CD4-positive, alpha-beta T cell treated with Interleukin-12 subunit alpha and Interleukin-12 subunit beta, for 1 hour (primary cell): ENCODE results near the gene CSNK1A1L.
"Not testable (repeated sequence)": the region's sequence is repeated elsewhere in the genome, so short reads cannot be mapped to it uniquely, and the experiment has no call there.

ENCODE experiments used
- DNase-seq: peaks from one replicate; pipeline ENCODE4 v3.0.0-alpha.2; 2020

Gene CSNK1A1L

GRCh38 chr13:37102896-37103295 is 2.6 kb downstream of the CSNK1A1L start:
- DNase-seq: no peak

- no peak for DNase-seq
These were observed 4.3 kb downstream of the CSNK1A1L start for GRCh38 chr13:37101201-37101600.

GRCh38 chr13:37100731-37101130 is 4.7 kb downstream of the CSNK1A1L start:
- DNase-seq: no peak

- DNase-seq: no peak
These were observed 8.4 kb downstream of the CSNK1A1L start for GRCh38 chr13:37097076-37097475.

GRCh38 chr13:37094840-37095239 is 10.6 kb downstream of the CSNK1A1L start:
- no peak for DNase-seq

GRCh38 chr13:37094099-37094498 is 11.4 kb downstream of the CSNK1A1L start:
- DNase-seq: no peak

GRCh38 chr13:37091835-37092234 is 13.6 kb downstream of the CSNK1A1L start:
- no peak for DNase-seq

GRCh38 chr13:37090912-37091311 is 14.6 kb downstream of the CSNK1A1L start:
- no peak for DNase-seq

- DNase-seq: no peak
These were observed 16.0 kb downstream of the CSNK1A1L start for GRCh38 chr13:37089495-37089894.

- DNase-seq: no peak
These were observed 18.0 kb downstream of the CSNK1A1L start for GRCh38 chr13:37087486-37087885.

- no peak for DNase-seq
These were observed 19.9 kb downstream of the CSNK1A1L start for GRCh38 chr13:37085606-37086005.

GRCh38 chr13:37076818-37077217 is 28.6 kb downstream of the CSNK1A1L start:
- DNase-seq: no peak

GRCh38 chr13:37075164-37075563 is 30.3 kb downstream of the CSNK1A1L start:
- DNase-seq: no peak

- peak; percentile 31 for DNase-seq
These were observed 30.8 kb downstream of the CSNK1A1L start for GRCh38 chr13:37074703-37075102.

- DNase-seq: no peak
These were observed 33.4 kb downstream of the CSNK1A1L start for GRCh38 chr13:37072024-37072423.

GRCh38 chr13:37070956-37071355 is 34.5 kb downstream of the CSNK1A1L start:
- DNase-seq: no peak

- no peak for DNase-seq
These were observed 35.2 kb downstream of the CSNK1A1L start for GRCh38 chr13:37070145-37070695.

GRCh38 chr13:37069597-37070103 is 35.8 kb downstream of the CSNK1A1L start:
- DNase-seq: no peak

- DNase-seq: no peak
These were observed 36.5 kb downstream of the CSNK1A1L start for GRCh38 chr13:37068962-37069361.

- no peak for DNase-seq
These were observed 37.6 kb downstream of the CSNK1A1L start for GRCh38 chr13:37067874-37068273.

GRCh38 chr13:37065890-37066526 is 39.5 kb downstream of the CSNK1A1L start:
- no peak for DNase-seq

GRCh38 chr13:37059848-37060192 is 45.6 kb downstream of the CSNK1A1L start:
- no peak for DNase-seq

- peak; percentile 94 for DNase-seq
These were observed 46.3 kb downstream of the CSNK1A1L start, which contains the start of gene SUPT20H for GRCh38 chr13:37058910-37059847. Gene SUPT20H (minus strand): TSS chr13:37059688. CDS start chr13:37051490, 8,198 bp downstream.

- DNase-seq: not testable (repeated sequence)
These were observed 49.2 kb downstream of the CSNK1A1L start for GRCh38 chr13:37056228-37056627.
